Fibroblast of villous mesenchyme (primary cell): ENCODE measurements around the gene EXOG. TPM values are rescaled to one million over a fixed set of nuclear protein-coding genes. Genes with fewer than 3 reads are reported as not detected.
A peak's percentile ranks its signal among the peaks of the same experiment; 100 is the strongest.

Experiments
- DNase-seq: peaks from one replicate; pipeline ENCODE4 v3.0.0-alpha.2; 2010; ENCODE audit warnings: low read depth
- H3K4me3 ChIP-seq: 2 replicates; pipeline ENCODE4 v1.5.1; 2011; ENCODE audit warnings: low read depth, mild to moderate bottlenecking, low read length
- total RNA-seq: library from RNA; depleted of rRNA; stranded (reverse); fragments of >200 nt; gene quantifications from 2 replicates; pipeline ENCODE4 v1.2.3, GENCODE V29; 2012
- TF ChIP-seq, protein P1 (sequence below): IDR thresholded peaks from 2 replicates; pipeline ENCODE4 v1.5.1; 2012; ENCODE audit warnings: low read depth, mild to moderate bottlenecking, low read length; ENCODE audit not compliant: insufficient read depth

The EXOG gene
- total RNA-seq, 1 donor = 15.1 TPM

DNA sequence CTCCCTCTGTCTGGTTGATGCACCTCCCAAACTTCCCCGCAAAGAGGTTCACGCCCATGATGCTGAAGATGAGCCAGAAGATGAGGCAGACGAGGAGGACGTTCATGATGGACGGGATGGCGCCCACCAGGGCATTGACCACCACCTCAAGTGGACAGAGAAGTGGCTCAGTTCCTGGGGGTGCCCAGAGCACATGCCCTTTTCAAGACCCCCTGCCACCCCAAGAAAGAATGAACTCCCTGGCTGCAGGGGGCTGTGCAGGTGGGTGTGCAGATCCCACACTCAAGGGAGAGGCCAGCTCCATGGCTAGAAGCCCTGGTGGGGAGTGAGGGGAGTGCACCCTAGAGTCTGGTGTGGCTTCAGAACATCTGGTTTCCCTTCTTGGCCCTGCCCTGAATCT is 64.1 kb downstream of the EXOG start:
- TF ChIP-seq, protein P1, sequence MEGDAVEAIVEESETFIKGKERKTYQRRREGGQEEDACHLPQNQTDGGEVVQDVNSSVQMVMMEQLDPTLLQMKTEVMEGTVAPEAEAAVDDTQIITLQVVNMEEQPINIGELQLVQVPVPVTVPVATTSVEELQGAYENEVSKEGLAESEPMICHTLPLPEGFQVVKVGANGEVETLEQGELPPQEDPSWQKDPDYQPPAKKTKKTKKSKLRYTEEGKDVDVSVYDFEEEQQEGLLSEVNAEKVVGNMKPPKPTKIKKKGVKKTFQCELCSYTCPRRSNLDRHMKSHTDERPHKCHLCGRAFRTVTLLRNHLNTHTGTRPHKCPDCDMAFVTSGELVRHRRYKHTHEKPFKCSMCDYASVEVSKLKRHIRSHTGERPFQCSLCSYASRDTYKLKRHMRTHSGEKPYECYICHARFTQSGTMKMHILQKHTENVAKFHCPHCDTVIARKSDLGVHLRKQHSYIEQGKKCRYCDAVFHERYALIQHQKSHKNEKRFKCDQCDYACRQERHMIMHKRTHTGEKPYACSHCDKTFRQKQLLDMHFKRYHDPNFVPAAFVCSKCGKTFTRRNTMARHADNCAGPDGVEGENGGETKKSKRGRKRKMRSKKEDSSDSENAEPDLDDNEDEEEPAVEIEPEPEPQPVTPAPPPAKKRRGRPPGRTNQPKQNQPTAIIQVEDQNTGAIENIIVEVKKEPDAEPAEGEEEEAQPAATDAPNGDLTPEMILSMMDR = peak; percentile 15
- H3K4me3 ChIP-seq = no peak overlapping the region
- DNase-seq = no peak

DNA sequence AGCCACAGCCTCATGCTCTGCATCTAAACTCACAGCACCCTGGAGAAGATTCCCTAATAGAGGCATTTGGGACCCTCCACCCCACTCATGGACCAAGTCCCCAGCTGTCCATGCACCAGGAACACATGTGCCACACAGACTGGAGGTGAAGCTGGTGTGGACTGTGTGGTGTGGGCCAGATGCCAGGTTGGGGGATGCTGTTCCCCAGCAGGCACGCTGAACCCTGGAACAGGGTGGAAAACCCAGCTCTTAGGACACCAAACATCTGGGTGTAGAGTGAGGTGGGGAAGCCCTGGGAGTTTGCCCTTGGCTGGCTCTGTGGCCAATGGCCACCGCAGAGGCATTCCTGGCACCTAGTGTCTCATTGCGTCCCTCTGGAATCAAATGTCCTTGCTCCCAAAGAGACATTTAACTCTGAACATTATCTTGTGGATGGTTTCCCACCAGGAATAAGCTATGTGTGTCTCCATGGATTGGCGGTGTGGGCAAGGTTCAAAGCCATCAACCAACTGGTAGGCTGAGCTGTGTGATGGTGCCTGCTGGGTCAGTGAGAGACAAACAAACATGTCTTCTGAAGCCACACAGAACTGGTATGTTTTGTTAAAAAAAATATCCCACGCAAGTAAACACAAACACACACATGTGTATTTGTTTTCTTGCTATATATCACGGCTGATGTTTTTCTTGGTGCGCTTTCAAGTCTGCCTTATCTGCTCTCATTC is 65.0 kb downstream of the EXOG start:
- no peak overlapping the region for H3K4me3 ChIP-seq
- no peak for DNase-seq
- TF ChIP-seq, protein P1 = no peak

- H3K4me3 ChIP-seq = no peak overlapping the region
- no peak for DNase-seq
- TF ChIP-seq, protein P1 = no peak
Observed at GRCh38 chr3:38561746-38562466, 65.8 kb downstream of the EXOG start.

GRCh38 chr3:38562467-38562925 is 66.4 kb downstream of the EXOG start:
- TF ChIP-seq, protein P1 = no peak
- no peak overlapping the region for H3K4me3 ChIP-seq
- DNase-seq = no peak

- DNase-seq = no peak
- H3K4me3 ChIP-seq = no peak overlapping the region
Observed at GRCh38 chr3:38563070-38563885, 67.1 kb downstream of the EXOG start.

GRCh38 chr3:38563886-38564270 is 67.7 kb downstream of the EXOG start:
- no peak overlapping the region for H3K4me3 ChIP-seq
- DNase-seq = no peak
- TF ChIP-seq, protein P1 = no peak

More at GRCh38 chr3:38563070-38563885, 67.1 kb downstream of the EXOG start:
- TF ChIP-seq, protein P1 = no peak
